NCI-H1105 (cell line): ENCODE results near the gene AP1S3.
"Not testable (repeated sequence)": the region's sequence is repeated elsewhere in the genome, so short reads cannot be mapped to it uniquely, and the experiment has no call there.

ENCODE experiments used
- DNase-seq: peaks from one replicate; lab custom pipeline; 2025; lab: John Stamatoyannopoulos, UW

The AP1S3 gene

GRCh38 chr2:223800908-223801307, 36.5 kb downstream of the AP1S3 start:
- DNase-seq: no peak

GRCh38 chr2:223797811-223798721, 39.3 kb downstream of the AP1S3 start:
- peak; percentile 7 for DNase-seq

GRCh38 chr2:223797037-223797436, 40.3 kb downstream of the AP1S3 start:
- DNase-seq: no peak

GRCh38 chr2:223789423-223789822, 48.0 kb downstream of the AP1S3 start:
- no peak for DNase-seq

GRCh38 chr2:223788826-223789225, 48.6 kb downstream of the AP1S3 start:
- DNase-seq: no peak

- not testable (repeated sequence) for DNase-seq
Measured at GRCh38 chr2:223788106-223788505, 49.3 kb downstream of the AP1S3 start.

- no peak for DNase-seq
Measured at GRCh38 chr2:223787358-223787757, 50.0 kb downstream of the AP1S3 start.

GRCh38 chr2:223786943-223787342, 50.4 kb downstream of the AP1S3 start:
- DNase-seq: no peak

- DNase-seq: no peak
Measured at GRCh38 chr2:223786236-223786635, 51.1 kb downstream of the AP1S3 start.

- DNase-seq: no peak
Measured at GRCh38 chr2:223784221-223784772, 53.1 kb downstream of the AP1S3 start.

GRCh38 chr2:223782629-223783028, 54.8 kb downstream of the AP1S3 start:
- no peak for DNase-seq

- DNase-seq: no peak
Measured at GRCh38 chr2:223781560-223781959, 55.8 kb downstream of the AP1S3 start.

GRCh38 chr2:223779877-223780276, 57.5 kb downstream of the AP1S3 start:
- no peak for DNase-seq

GRCh38 chr2:223774193-223774592, 63.2 kb downstream of the AP1S3 start:
- no peak for DNase-seq

GRCh38 chr2:223772363-223772762, 65.0 kb downstream of the AP1S3 start:
- no peak for DNase-seq

- DNase-seq: no peak
Measured at GRCh38 chr2:223771475-223771874, 65.9 kb downstream of the AP1S3 start.

GRCh38 chr2:223768179-223768578, 69.2 kb downstream of the AP1S3 start:
- DNase-seq: no peak

- no peak for DNase-seq
Measured at GRCh38 chr2:223767341-223767740, 70.0 kb downstream of the AP1S3 start.

GRCh38 chr2:223765221-223765785, 72.1 kb downstream of the AP1S3 start:
- no peak for DNase-seq

GRCh38 chr2:223764796-223765195, 72.6 kb downstream of the AP1S3 start:
- no peak for DNase-seq

GRCh38 chr2:223762853-223763252, 74.5 kb downstream of the AP1S3 start:
- peak; percentile 19 for DNase-seq

GRCh38 chr2:223761746-223762145, 75.6 kb downstream of the AP1S3 start:
- not testable (repeated sequence) for DNase-seq

GRCh38 chr2:223760838-223761502, 76.4 kb downstream of the AP1S3 start:
- no peak for DNase-seq
